Kidney (tissue), 14 donors: ENCODE results near the gene DCLRE1B. TPM values are rescaled to one million over a fixed set of nuclear protein-coding genes. Genes with fewer than 3 reads are reported as not detected.

Source experiments
- DNase-seq, 5 donors: peaks; one replicate each; pipeline ENCODE4 v3.0.0-alpha.2; 2013 to 2020
- FAIRE-seq: peaks from 2 replicates; lab custom pipeline; 2012; peaks lifted over from hg19 to GRCh38; lab: Jason Lieb, UNC
- H3K27ac ChIP-seq, 2 donors: one replicate each; pipeline ENCODE4 v1.7.0; 2013; ENCODE audit warnings: low read depth in 2 of 2, low read length in 2 of 2, inconsistent platforms in 1 of 2
- H3K27me3 ChIP-seq: one replicate; pipeline ENCODE4 v1.7.1; 2013; ENCODE audit warnings: low read length, inconsistent platforms; ENCODE audit not compliant: control insufficient read depth, insufficient read depth
- H3K36me3 ChIP-seq, 3 donors: one replicate each; pipeline versions ENCODE4 v1.7.0 to v1.7.1; 2013; ENCODE audit warnings: low read length in 3 of 3, control low read depth in 1 of 3, inconsistent platforms in 1 of 3; ENCODE audit not compliant: insufficient read depth in 3 of 3, control insufficient read depth in 2 of 3
- H3K4me1 ChIP-seq, 3 donors: one replicate each; pipeline versions ENCODE4 v1.7.0 to v1.7.1; 2013; ENCODE audit warnings: low read length in 3 of 3, inconsistent platforms in 1 of 3, low read depth in 1 of 3; ENCODE audit not compliant: control insufficient read depth in 2 of 3, insufficient read depth in 2 of 3
- H3K4me3 ChIP-seq, 3 donors: one replicate each; pipeline versions ENCODE4 v1.7.0 to v1.8.1; 2013; ENCODE audit warnings: low read length in 3 of 3, control low read depth in 1 of 3, inconsistent platforms in 1 of 3
- H3K9ac ChIP-seq, 3 donors: one replicate each; pipeline versions ENCODE4 v1.7.0 to v1.7.1; 2013; ENCODE audit warnings: low read length in 3 of 3, control low read depth in 1 of 3, inconsistent platforms in 1 of 3
- H3K9me3 ChIP-seq, 3 donors: one replicate each; pipeline versions ENCODE4 v1.7.0 to v1.7.1; 2013; ENCODE audit warnings: low read length in 3 of 3, control low read depth in 1 of 3, inconsistent platforms in 1 of 3; ENCODE audit not compliant: control insufficient read depth in 2 of 3, insufficient read depth in 1 of 3
- intact Hi-C: fragments of 100-400 bp; cut with DNase I; formaldehyde crosslinking; loops from one replicate; pipeline ENCODE4 v1.11.1; 2022
- polyA plus RNA-seq: library from polyadenylated mRNA; stranded (reverse); fragments of 350-450 nt; fragmentation: Illumina TruSeq; extraction: RNeasy Lipid Tissue Mini Kit (QIAGEN cat#74804); gene quantifications from one replicate; pipeline ENCODE4 v1.2.3, GENCODE V29; 2014; ENCODE audit warnings: low read depth, low replicate concordance; ENCODE audit not compliant: insufficient read depth
- total RNA-seq: library from RNA; stranded (reverse); fragmentation: NEBNext Ultra II Directional; extraction: Animal tissue kit (Norgen Biotek cat#: 25700); gene quantifications from one replicate; pipeline ENCODE4 v1.2.1, GENCODE V29; 2021
- TF ChIP-seq, protein P1 (sequence below): IDR thresholded peaks from 3 replicates; pipeline ENCODE4 v1.5.1; 2012; ENCODE audit warnings: mild to moderate bottlenecking, moderate library complexity, borderline replicate concordance; ENCODE audit not compliant: insufficient read depth; ENCODE audit errors: extremely low read depth
- donor health status: control.
- donor health status: control.
- donor health status: control.
- donor health status: control.
- donor health status: control.
- donor health status: DM: yes; HTN: yes; CAD: no.
- donor health status: Normal renal cell carcinoma (clear cell type).

DCLRE1B gene
- total and polyA plus RNA-seq, 2 donors from 2014 or later = 1.4 to 6.1 TPM

DNA sequence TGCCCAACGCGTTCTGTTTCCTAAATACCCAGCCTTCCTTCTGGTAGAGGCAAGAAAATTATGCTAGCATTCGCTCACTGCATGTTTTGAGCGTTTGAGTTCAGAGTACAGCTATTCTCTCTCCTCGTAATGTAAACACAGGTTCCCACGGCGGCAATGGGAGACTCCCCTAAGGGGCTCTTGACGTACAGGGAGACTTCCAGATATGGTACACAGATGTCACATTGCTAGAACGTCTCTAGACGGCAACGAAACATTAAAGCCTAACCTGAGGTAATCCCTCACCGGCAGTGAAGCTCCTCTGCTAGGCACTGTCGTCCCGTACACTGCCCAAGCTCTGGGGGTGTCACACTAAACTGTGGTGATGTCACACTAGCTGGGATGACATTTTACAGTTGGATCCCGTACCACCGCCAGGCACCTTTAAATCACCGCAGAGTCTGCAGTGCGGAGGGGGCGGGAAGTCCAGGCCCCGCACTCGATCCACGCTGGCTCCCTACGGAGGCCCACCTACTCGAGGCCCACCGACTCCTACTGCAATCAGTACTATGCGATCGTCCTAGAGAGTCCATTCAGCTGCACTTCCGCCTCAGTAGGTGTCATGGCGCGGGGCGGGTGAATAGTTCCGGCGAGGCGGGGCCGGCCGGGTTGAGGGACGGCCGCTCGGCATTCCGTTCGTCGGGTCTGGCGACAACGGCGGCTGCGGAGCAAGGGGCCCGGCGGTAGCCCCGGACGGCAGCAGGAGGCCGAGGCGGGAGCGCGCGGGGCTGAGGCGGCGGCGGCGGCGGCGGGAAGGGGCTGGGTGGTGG is 24.0 kb downstream of the DCLRE1B start, which contains the start of gene HIPK1:
Gene HIPK1, plus strand, starts transcription at position 384 of the 809 bp plus-strand sequence.
- TF ChIP-seq, protein P1, sequence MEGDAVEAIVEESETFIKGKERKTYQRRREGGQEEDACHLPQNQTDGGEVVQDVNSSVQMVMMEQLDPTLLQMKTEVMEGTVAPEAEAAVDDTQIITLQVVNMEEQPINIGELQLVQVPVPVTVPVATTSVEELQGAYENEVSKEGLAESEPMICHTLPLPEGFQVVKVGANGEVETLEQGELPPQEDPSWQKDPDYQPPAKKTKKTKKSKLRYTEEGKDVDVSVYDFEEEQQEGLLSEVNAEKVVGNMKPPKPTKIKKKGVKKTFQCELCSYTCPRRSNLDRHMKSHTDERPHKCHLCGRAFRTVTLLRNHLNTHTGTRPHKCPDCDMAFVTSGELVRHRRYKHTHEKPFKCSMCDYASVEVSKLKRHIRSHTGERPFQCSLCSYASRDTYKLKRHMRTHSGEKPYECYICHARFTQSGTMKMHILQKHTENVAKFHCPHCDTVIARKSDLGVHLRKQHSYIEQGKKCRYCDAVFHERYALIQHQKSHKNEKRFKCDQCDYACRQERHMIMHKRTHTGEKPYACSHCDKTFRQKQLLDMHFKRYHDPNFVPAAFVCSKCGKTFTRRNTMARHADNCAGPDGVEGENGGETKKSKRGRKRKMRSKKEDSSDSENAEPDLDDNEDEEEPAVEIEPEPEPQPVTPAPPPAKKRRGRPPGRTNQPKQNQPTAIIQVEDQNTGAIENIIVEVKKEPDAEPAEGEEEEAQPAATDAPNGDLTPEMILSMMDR = peak; percentile 6
- no peaks in the 10 kb centered on the region for H3K27me3 ChIP-seq
- H3K4me3 ChIP-seq = peak within 1 kb of the TSS; percentile 93 to 99 (median 95)
- peaks cover 7 to 12% (median 8%) of the 10 kb centered on the region in 3 donors for H3K4me1 ChIP-seq
- peak; percentile 95 to 98 (median 97) for DNase-seq
- H3K36me3 ChIP-seq = no peaks in the 10 kb centered on the region
- no peaks in the 10 kb centered on the region for H3K9me3 ChIP-seq
- H3K9ac ChIP-seq = peak within 1 kb of the TSS; percentile 92 to 96 (median 96)
- peak within 1 kb of the TSS; percentile 92 to 99 for H3K27ac ChIP-seq
- intact Hi-C loops = no loop called here
- FAIRE-seq = no peak

DNA sequence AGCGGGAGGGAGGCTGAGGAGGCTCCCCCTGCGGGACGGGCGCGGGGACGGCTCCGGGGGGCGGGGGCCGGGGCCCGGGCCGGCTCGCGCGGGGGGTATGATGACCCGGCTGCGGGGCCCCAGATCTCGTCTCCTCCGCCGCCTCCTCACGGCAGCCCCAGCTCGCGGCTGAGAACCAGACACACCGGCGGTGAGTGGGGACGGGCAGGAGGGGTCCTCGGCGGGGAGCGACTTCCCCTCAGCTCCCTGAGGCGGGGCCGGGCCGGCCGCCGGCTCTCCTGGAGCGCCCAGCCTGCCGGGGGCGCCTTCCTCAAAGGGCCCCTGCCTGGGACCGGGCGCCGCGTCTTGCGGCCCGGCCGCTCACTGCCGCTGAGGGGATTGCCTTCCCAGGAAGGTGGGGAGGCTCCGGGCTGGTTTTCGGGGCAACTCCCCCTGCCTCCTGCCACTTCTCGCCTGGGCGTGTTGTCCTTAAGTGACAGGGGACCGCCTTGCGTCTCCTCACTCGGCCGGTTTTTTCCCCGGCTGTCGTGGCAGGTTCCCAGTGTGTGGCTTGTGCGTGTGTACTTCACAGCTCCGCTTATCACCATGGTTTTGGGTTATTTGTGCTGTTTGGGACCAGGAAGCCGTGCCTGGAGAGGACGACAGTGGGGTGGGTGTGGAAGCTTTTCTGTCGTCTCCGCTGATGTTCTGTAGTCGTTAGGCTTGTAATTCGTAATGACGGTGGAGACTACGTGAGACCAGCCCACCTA is 24.8 kb downstream of the DCLRE1B start:
- DNase-seq (peak; percentile 56 to 85 (median 72)), FAIRE-seq (no peak)
- Histone ChIP-seq H3K36me3 (no peaks in the 10 kb centered on the region), H3K4me3 (peak overlapping the region; percentile 81 to 95 (median 92)), H3K9ac (peak overlapping the region; percentile 75 to 90 (median 89)), H3K4me1 (peaks cover 7 to 12% (median 8%) of the 10 kb centered on the region in 3 donors), H3K9me3 (no peaks in the 10 kb centered on the region), H3K27me3 (no peaks in the 10 kb centered on the region), H3K27ac (peak overlapping the region; percentile 92 to 99)
- TF ChIP-seq, protein P1 = no peak
- intact Hi-C loops = no loop called here

DNA sequence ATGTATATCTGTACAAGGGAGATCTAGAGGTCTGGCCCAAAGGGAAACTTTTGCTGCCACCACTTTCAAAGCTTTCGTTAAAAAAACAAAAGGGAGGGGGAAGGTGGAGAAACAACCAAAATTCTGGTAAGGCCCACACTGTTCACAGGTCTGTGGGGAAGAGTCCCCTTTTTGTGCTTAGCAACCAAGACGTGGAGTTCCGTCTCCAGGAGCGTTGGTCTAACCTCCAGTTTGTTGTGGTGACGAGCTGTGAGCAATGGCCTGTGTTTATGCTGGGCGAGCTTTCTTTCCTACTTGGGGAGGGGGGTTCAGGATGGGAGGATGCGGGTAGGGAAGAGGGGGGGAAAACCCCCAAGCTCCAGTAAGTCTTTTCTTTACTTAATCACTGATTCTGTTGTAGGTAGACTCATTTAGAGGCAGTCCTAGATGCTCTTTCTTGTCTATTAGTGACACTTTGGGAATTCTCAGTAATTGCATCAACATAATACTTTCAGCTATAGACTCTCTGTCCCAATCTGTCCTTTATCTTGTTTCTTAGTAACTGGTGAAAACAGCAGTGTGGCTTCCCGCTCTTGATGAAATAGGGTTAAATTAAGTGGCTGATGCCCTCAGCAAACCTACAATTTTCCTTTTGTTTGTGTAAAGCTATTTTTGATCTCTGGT is 25.5 kb downstream of the DCLRE1B start:
- no peak for FAIRE-seq
- no peaks in the 10 kb centered on the region for H3K36me3 ChIP-seq
- DNase-seq = peak in 4 of 5 donors; percentile 57 to 86 (median 78)
- no peaks in the 10 kb centered on the region for H3K27me3 ChIP-seq
- peak overlapping the region; percentile 81 to 95 (median 92) for H3K4me3 ChIP-seq
- peaks cover 7 to 12% (median 8%) of the 10 kb centered on the region in 3 donors for H3K4me1 ChIP-seq
- H3K9me3 ChIP-seq = no peaks in the 10 kb centered on the region
- intact Hi-C loops = no loop called here
- peak overlapping the region; percentile 75 to 90 (median 89) for H3K9ac ChIP-seq
- H3K27ac ChIP-seq = peak overlapping the region; percentile 85 to 99
- TF ChIP-seq, protein P1 = no peak
